GM03348 (cell line): ENCODE data around the gene ESYT2.

Experiments
- DNase-seq: peaks from one replicate; pipeline ENCODE4 v3.0.0; 2012; ENCODE audit warnings: low spot score

ESYT2 gene

GRCh38 chr7:158695726-158696452, 133.4 kb downstream of the ESYT2 start:
- peak; percentile 79 for DNase-seq

- no peak for DNase-seq
Measured at GRCh38 chr7:158695056-158695455, 134.3 kb downstream of the ESYT2 start.

- no peak for DNase-seq
Measured at GRCh38 chr7:158694650-158695049, 134.7 kb downstream of the ESYT2 start.

GRCh38 chr7:158689488-158689887, 139.8 kb downstream of the ESYT2 start:
- DNase-seq = no peak

DNA sequence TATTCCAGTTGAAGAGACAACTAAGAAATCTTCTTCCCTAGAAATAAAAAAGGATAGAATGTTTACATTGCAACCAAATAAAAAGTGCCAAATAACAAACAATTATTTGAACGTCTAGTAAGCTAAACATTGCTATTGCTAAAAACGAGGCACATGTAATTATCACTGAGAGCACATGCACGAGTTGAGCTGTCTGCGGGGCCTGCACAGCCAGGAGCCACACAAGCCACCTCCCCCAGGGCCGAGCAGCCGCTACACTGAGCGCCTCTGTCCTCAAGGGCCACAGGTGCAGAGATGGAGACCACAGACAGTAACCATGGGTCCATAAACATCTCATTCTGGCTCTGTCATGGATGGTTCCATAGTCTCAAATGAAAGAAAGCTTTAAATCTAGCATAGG, 141.9 kb downstream of the ESYT2 start:
- DNase-seq = no peak

DNA sequence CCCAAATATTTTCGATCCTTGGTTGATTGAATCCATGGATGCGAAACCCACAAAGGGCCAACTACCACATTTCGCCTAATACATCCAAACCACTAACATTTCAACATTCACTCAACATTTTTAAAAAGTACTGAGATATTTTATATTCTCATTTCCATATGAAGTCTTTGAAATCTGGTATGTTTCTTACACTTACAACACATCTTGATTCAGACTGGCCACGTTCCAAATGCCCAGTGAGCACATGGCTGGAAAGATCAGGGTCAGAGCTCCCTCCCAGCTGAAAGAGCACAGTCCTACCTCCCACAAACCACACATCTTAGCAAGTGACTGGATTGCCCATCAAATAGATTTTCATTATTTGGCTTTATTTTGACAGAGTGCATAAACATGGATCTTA, 143.6 kb downstream of the ESYT2 start:
- peak; percentile 31 for DNase-seq

GRCh38 chr7:158684329-158684728, 145.0 kb downstream of the ESYT2 start:
- peak; percentile 55 for DNase-seq

DNA sequence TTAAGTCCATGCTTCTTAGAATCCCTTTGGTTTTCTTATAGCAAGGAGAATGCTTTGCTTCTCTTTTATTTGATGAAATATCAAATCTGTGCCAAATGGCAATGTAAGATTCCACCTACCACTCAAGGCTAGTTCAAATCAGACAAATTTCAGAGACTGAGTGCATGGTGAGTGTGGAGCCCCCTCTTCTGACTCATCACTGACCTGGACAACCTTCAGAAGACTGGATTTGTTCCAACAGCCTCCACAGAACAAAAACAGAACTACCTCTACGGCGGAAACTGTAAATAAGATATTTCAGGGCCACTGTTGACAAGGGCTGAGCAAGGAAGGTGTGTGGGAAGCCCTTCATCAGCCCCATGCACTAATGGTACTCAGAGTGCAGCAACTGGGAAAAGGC, 145.8 kb downstream of the ESYT2 start:
- no peak for DNase-seq

- no peak for DNase-seq
Measured at GRCh38 chr7:158682456-158682855, 146.9 kb downstream of the ESYT2 start.
